H7 (cell line): ENCODE results near the gene SH3BP4. TPM values are rescaled to one million over a fixed set of nuclear protein-coding genes. Genes with fewer than 3 reads are reported as not detected.
A peak's percentile ranks its signal among the peaks of the same experiment; 100 is the strongest.

Experiments used
- DNase-seq: peaks from one replicate; pipeline ENCODE4 v3.0.0; 2012
- H3K27me3 ChIP-seq: 2 replicates; pipeline ENCODE4 v1.6.0; 2011; ENCODE audit warnings: mild to moderate bottlenecking, low read length; ENCODE audit not compliant: control insufficient read depth, insufficient read depth
- H3K36me3 ChIP-seq: replicated peaks from 2 replicates; pipeline ENCODE4 v1.5.1; 2011; ENCODE audit warnings: low read length; ENCODE audit not compliant: control insufficient read depth, insufficient read depth
- H3K4me3 ChIP-seq: 2 replicates; pipeline ENCODE4 v1.5.1; 2011; ENCODE audit warnings: low read depth, mild to moderate bottlenecking, control low read depth, low read length, moderate library complexity; ENCODE audit not compliant: insufficient read depth
- total RNA-seq: library from RNA; depleted of rRNA; stranded (reverse); fragments of >200 nt; shearing (Covaris generic); gene quantifications from 2 replicates; pipeline ENCODE4 v1.2.3, GENCODE V29; 2014

SH3BP4 gene
- total RNA-seq, 1 experiment from 2014 or later, result 61.4 TPM

GRCh38 chr2:234968631-234969305 lies 17.0 kb downstream of the SH3BP4 start:
- Histone ChIP-seq H3K36me3 (no peaks in the 10 kb centered on the region), H3K4me3 (no peak overlapping the region), H3K27me3 (no peaks in the 10 kb centered on the region)
- DNase-seq, result no peak

GRCh38 chr2:234969306-234970098 lies 17.7 kb downstream of the SH3BP4 start:
- H3K36me3 ChIP-seq, result no peaks in the 10 kb centered on the region
- no peak for DNase-seq
- H3K4me3 ChIP-seq, result no peak overlapping the region
- H3K27me3 ChIP-seq, result no peaks in the 10 kb centered on the region

GRCh38 chr2:234970099-234970440 lies 18.3 kb downstream of the SH3BP4 start:
- DNase-seq, result no peak
- Histone ChIP-seq H3K36me3 (no peaks in the 10 kb centered on the region), H3K27me3 (no peaks in the 10 kb centered on the region), H3K4me3 (no peak overlapping the region)

GRCh38 chr2:234970477-234970882 lies 18.7 kb downstream of the SH3BP4 start:
- Histone ChIP-seq H3K27me3 (no peaks in the 10 kb centered on the region), H3K4me3 (no peak overlapping the region), H3K36me3 (no peaks in the 10 kb centered on the region)
- DNase-seq, result no peak

GRCh38 chr2:234971496-234971895 lies 19.7 kb downstream of the SH3BP4 start:
- no peaks in the 10 kb centered on the region for H3K36me3 ChIP-seq
- no peaks in the 10 kb centered on the region for H3K27me3 ChIP-seq
- H3K4me3 ChIP-seq, result no peak overlapping the region
- DNase-seq, result no peak

GRCh38 chr2:234973008-234973407 lies 21.2 kb downstream of the SH3BP4 start:
- Histone ChIP-seq H3K36me3 (no peaks in the 10 kb centered on the region), H3K4me3 (no peak overlapping the region), H3K27me3 (no peaks in the 10 kb centered on the region)
- no peak for DNase-seq

GRCh38 chr2:234974501-234975385 lies 22.9 kb downstream of the SH3BP4 start:
- peak; percentile 60 for DNase-seq
- H3K36me3 ChIP-seq, result no peaks in the 10 kb centered on the region
- H3K4me3 ChIP-seq, result no peak overlapping the region
- no peaks in the 10 kb centered on the region for H3K27me3 ChIP-seq

GRCh38 chr2:234975611-234976010 lies 23.8 kb downstream of the SH3BP4 start:
- DNase-seq, result no peak
- Histone ChIP-seq H3K27me3 (no peaks in the 10 kb centered on the region), H3K4me3 (no peak overlapping the region), H3K36me3 (no peaks in the 10 kb centered on the region)

- Histone ChIP-seq H3K4me3 (no peak overlapping the region), H3K27me3 (no peaks in the 10 kb centered on the region), H3K36me3 (no peaks in the 10 kb centered on the region)
- DNase-seq, result no peak
Measured at GRCh38 chr2:234976479-234977227, 24.8 kb downstream of the SH3BP4 start.

- DNase-seq, result no peak
- H3K27me3 ChIP-seq, result no peaks in the 10 kb centered on the region
- H3K36me3 ChIP-seq, result no peaks in the 10 kb centered on the region
- no peak overlapping the region for H3K4me3 ChIP-seq
Measured at GRCh38 chr2:234977228-234977679, 25.4 kb downstream of the SH3BP4 start.

GRCh38 chr2:234978466-234979203 lies 26.8 kb downstream of the SH3BP4 start:
- Histone ChIP-seq H3K27me3 (no peaks in the 10 kb centered on the region), H3K4me3 (no peak overlapping the region), H3K36me3 (no peaks in the 10 kb centered on the region)
- DNase-seq, result no peak

GRCh38 chr2:234979204-234980167 lies 27.7 kb downstream of the SH3BP4 start:
- no peak for DNase-seq
- H3K27me3 ChIP-seq, result no peaks in the 10 kb centered on the region
- H3K4me3 ChIP-seq, result no peak overlapping the region
- no peaks in the 10 kb centered on the region for H3K36me3 ChIP-seq
